ENCODE results near the gene SNX22. TPM values are rescaled to one million over a fixed set of nuclear protein-coding genes. Genes with fewer than 3 reads are reported as not detected.

Gene SNX22
- total and polyA plus RNA-seq, 2 experiments from 2014 or later: 2.0 to 2.1 TPM

- H3K9me3 ChIP-seq (ENCODE audit: low read depth): no peaks in the 10 kb centered on the region
- peaks cover 26% of the 10 kb centered on the region for H3K36me3 ChIP-seq
- peak overlapping the region; percentile 66 for H3K27ac ChIP-seq
- TF ChIP-seq CTCF (IDR thresholded peaks at IDR 0.05; ENCODE audit: low read depth, low read length): peak; percentile 99
- peak; percentile 90 for DNase-seq (ENCODE audit: low read depth in 1 of 2, low spot score in 1 of 2)
- peaks cover 18% of the 10 kb centered on the region for H3K27me3 ChIP-seq
- no peak overlapping the region for H3K4me3 ChIP-seq
- peaks cover 8% of the 10 kb centered on the region for H3K4me1 ChIP-seq (ENCODE audit: low read depth)
Measured at GRCh38 chr15:64153480-64154367, 2.2 kb downstream of the SNX22 start.

DNA sequence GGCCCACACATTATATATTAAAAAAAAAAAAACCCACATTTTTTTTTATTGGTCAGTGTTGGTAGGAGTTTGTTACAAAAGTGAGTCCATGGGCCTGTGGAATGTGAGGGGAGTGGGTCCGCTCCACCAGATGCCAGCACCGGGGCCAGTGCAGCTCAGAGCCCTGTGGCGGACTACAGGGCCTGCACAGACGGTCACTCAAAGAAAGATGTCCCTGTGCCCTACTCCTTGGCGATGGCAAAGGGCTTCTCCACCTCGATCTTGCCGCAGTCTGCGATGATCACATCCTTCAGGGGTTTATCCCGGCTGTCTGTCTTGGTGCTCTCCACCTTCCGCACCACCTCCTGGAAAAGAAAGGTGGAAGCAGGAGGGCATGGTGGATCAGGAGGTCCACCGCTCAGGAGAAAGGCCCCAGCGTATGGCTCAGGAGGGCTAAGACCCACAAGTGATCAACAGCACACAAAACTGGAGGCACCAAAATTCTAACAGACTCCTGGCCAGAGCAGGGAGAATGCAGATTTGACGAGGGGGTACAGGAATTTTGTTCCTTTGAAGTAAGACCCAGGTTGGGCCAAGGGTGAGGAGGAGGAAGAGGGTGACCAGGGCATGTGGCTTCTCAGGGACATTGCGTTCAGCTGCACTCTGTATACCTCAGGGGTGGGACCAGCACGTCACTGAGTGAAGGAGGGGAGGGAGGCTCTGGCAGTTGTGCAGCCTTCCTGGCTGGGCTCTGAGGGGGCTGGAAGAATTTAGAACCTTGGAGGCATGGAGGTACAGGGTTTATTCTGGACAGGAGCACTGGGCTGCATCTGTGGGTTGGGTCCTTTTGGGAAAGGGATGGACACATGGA lies 4.5 kb downstream of the SNX22 start:
- DNase-seq (ENCODE audit: low read depth in 1 of 2, low spot score in 1 of 2): no peak
- Histone ChIP-seq H3K27me3 (peaks cover 18% of the 10 kb centered on the region), H3K4me1 (ENCODE audit: low read depth) (peaks cover 22% of the 10 kb centered on the region), H3K27ac (peak overlapping the region; percentile 44), H3K4me3 (no peak overlapping the region), H3K36me3 (peaks cover 41% of the 10 kb centered on the region), H3K9me3 (ENCODE audit: low read depth) (no peaks in the 10 kb centered on the region)
- no peak for TF ChIP-seq CTCF (IDR thresholded peaks at IDR 0.05; ENCODE audit: low read depth, low read length)

GRCh38 chr15:64156652-64157331 lies 5.3 kb downstream of the SNX22 start:
- no peak for TF ChIP-seq CTCF (IDR thresholded peaks at IDR 0.05; ENCODE audit: low read depth, low read length)
- Histone ChIP-seq H3K4me1 (ENCODE audit: low read depth) (peaks cover 25% of the 10 kb centered on the region), H3K27me3 (peaks cover 16% of the 10 kb centered on the region), H3K27ac (peak overlapping the region; percentile 44), H3K4me3 (no peak overlapping the region), H3K36me3 (peaks cover 41% of the 10 kb centered on the region), H3K9me3 (ENCODE audit: low read depth) (no peaks in the 10 kb centered on the region)
- no peak for DNase-seq (ENCODE audit: low read depth in 1 of 2, low spot score in 1 of 2)

DNA sequence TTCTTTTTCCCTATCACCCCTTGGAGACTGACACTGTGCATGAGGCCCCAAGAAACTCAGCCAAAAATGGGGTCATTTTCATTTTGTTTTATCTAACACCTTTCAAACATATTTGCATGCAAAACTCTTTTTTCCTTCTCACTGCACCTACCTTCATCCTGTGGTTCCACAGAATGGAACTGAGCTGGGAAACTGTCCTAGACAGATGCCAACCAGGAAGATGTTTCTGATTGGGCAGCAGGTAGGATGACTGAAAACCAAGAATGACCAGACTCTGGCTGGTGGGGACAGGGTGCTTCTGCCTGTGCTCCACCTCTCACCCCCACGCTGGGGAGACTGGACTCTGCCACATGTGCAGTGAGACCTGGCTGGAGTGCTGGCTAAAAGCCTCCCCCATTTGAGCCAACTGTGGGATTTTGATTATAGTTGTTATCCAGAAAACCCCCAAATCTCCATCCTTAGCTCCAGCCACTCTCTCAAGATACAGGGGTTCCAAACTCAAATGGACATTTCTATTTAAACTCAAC lies 6.1 kb downstream of the SNX22 start:
- Histone ChIP-seq H3K36me3 (peaks cover 41% of the 10 kb centered on the region), H3K27me3 (peaks cover 7% of the 10 kb centered on the region), H3K4me1 (ENCODE audit: low read depth) (peaks cover 29% of the 10 kb centered on the region), H3K4me3 (no peak overlapping the region), H3K9me3 (ENCODE audit: low read depth) (no peaks in the 10 kb centered on the region), H3K27ac (peak overlapping the region; percentile 78)
- TF ChIP-seq CTCF (IDR thresholded peaks at IDR 0.05; ENCODE audit: low read depth, low read length): no peak
- DNase-seq (ENCODE audit: low read depth in 1 of 2, low spot score in 1 of 2): no peak
